GM19468 (cell line): ENCODE data around the gene ANKLE2.
"Not testable (repeated sequence)": the region's sequence is repeated elsewhere in the genome, so short reads cannot be mapped to it uniquely, and the experiment has no call there.

ENCODE experiments used
- ATAC-seq: cut with Tn5 transposase; IDR thresholded peaks from one replicate; pipeline ENCODE4 v1.9.1; 2021; ENCODE audit warnings: mild to moderate bottlenecking, moderate library complexity, moderate number of reproducible peaks; ENCODE audit not compliant: unreplicated experiment; ENCODE audit errors: extremely low read depth

Gene ANKLE2

GRCh38 chr12:132698341-132698740 is 63.3 kb downstream of the ANKLE2 start:
- ATAC-seq = no peak

GRCh38 chr12:132695431-132695830 is 66.2 kb downstream of the ANKLE2 start:
- ATAC-seq = no peak

GRCh38 chr12:132694888-132695287 is 66.7 kb downstream of the ANKLE2 start:
- ATAC-seq = not testable (repeated sequence)

GRCh38 chr12:132692030-132692429 is 69.6 kb downstream of the ANKLE2 start:
- ATAC-seq = not testable (repeated sequence)

- no peak for ATAC-seq
Measured at GRCh38 chr12:132690112-132690511, 71.5 kb downstream of the ANKLE2 start.

- no peak for ATAC-seq
Measured at GRCh38 chr12:132689227-132689626, 72.4 kb downstream of the ANKLE2 start.

GRCh38 chr12:132687211-132688164 is 74.1 kb downstream of the ANKLE2 start, which contains the start of the genes POLE and PXMP2:
Gene POLE, minus strand, starts transcription at chr12:132687342. Its CDS starts 27 bp downstream, at chr12:132687315.
Gene PXMP2, plus strand, starts transcription at chr12:132687587. Its CDS starts 84 bp downstream, at chr12:132687671.
- ATAC-seq = peak; percentile 72

GRCh38 chr12:132686825-132687210 is 74.8 kb downstream of the ANKLE2 start:
- ATAC-seq = no peak

GRCh38 chr12:132685400-132685799 is 76.2 kb downstream of the ANKLE2 start:
- no peak for ATAC-seq

GRCh38 chr12:132677492-132677891 is 84.1 kb downstream of the ANKLE2 start:
- no peak for ATAC-seq

- no peak for ATAC-seq
Measured at GRCh38 chr12:132675757-132676432, 85.7 kb downstream of the ANKLE2 start.
